Right cardiac atrium (tissue), 5 donors: ENCODE measurements around the gene EPS8. TPM values are rescaled to one million over a fixed set of nuclear protein-coding genes. Genes with fewer than 3 reads are reported as not detected.

Experiments
- ATAC-seq, 2 donors: fragments of 200-7000 bp; cut with Tn5 transposase; one replicate each; pipeline versions ENCODE4 v1.8.0 to v1.9.1; 2020; ENCODE audit warnings: moderate library complexity in 2 of 2, mild to moderate bottlenecking in 1 of 2
- DNase-seq, 3 donors: peaks; one replicate each; pipeline ENCODE4 v3.0.0-alpha.2; 2020
- H3K27ac ChIP-seq: one replicate; pipeline ENCODE4 v1.5.1; 2013; ENCODE audit warnings: mild to moderate bottlenecking, low read length, control low read depth, moderate library complexity
- H3K27me3 ChIP-seq: one replicate; pipeline ENCODE4 v1.6.1; 2013; ENCODE audit not compliant: control insufficient read depth, insufficient read depth
- H3K4me1 ChIP-seq: one replicate; pipeline ENCODE4 v1.6.1; 2013; ENCODE audit warnings: low read length; ENCODE audit not compliant: control insufficient read depth, insufficient read depth
- H3K4me3 ChIP-seq: one replicate; pipeline ENCODE4 v1.5.1; 2013; ENCODE audit warnings: low read length, control low read depth
- H3K9me3 ChIP-seq: one replicate; pipeline ENCODE4 v1.6.1; 2013; ENCODE audit warnings: low read length; ENCODE audit not compliant: control insufficient read depth
- WGBS: extraction: QIAGEN DNeasy Blood & Tissue Kit; methylation state at CpG from one replicate; pipeline ENCODE4 v1.1.7; 2013; 5-methylcytosine and 5-hydroxymethylcytosine counted together
- intact Hi-C, 4 donors: fragments of 100-400 bp; cut with DNase I; formaldehyde crosslinking; loops; one replicate each; pipeline versions ENCODE4 v1.11.0 to v1.14.0; 2022 to 2023
- polyA plus RNA-seq: library from polyadenylated mRNA; stranded (reverse); fragments of 200-250 nt; gene quantifications from one replicate; pipeline ENCODE4 v1.2.3, GENCODE V29; 2013
- total RNA-seq, 4 donors: library from RNA; stranded (reverse); fragmentation: NEBNext Ultra II Directional; extraction: Animal tissue kit (Norgen Biotek cat#: 25700); gene quantifications; one replicate each; pipeline ENCODE4 v1.2.1, GENCODE V29; 2021
- donor health status: healthy with polysubstance abuse.
- donor health status: DM: no; HTN: yes; CAD: no.
- donor health status: DM: no; HTN: no; CAD: no.
- donor health status: DM: no; HTN: yes; CAD: no; lungs with severe emphysema.
- donor health status: DM: yes; HTN: yes; CAD: no.

The EPS8 gene
- total and polyA plus RNA-seq, 5 donors = 18.6 to 39.7 (median 29.8) TPM

GRCh38 chr12:15580431-15580830 is 208.8 kb downstream of the EPS8 start:
- Histone ChIP-seq H3K27ac (no peak overlapping the region), H3K9me3 (no peaks in the 10 kb centered on the region), H3K4me1 (no peaks in the 10 kb centered on the region), H3K4me3 (no peak overlapping the region), H3K27me3 (no peaks in the 10 kb centered on the region)
- intact Hi-C loops = loop anchor here in 3 of 4 donors (5.0 to 10.0 kb wide), 4 partner anchors 46 to 306 kb away; no protein-coding TSS in a partner anchor
- DNase-seq (no peak), ATAC-seq (no peak)
- WGBS = 51% methylated on average over 1 of the region's 1 CpG

- no peaks in the 10 kb centered on the region for H3K4me1 ChIP-seq
- no peak overlapping the region for H3K27ac ChIP-seq
- DNase-seq = no peak
- H3K4me3 ChIP-seq = no peak overlapping the region
- WGBS = 55% methylated on average over 3 of the region's 3 CpGs
- no peaks in the 10 kb centered on the region for H3K9me3 ChIP-seq
- no peaks in the 10 kb centered on the region for H3K27me3 ChIP-seq
- intact Hi-C loops = no loop called here
- ATAC-seq = peak; percentile 29 to 40
Measured at GRCh38 chr12:15575671-15576541, 213.3 kb downstream of the EPS8 start.

- intact Hi-C loops = no loop called here
- WGBS = 92% methylated on average over 1 of the region's 1 CpG
- DNase-seq = no peak
- Histone ChIP-seq H3K27ac (no peak overlapping the region), H3K27me3 (no peaks in the 10 kb centered on the region), H3K4me1 (no peaks in the 10 kb centered on the region), H3K9me3 (no peaks in the 10 kb centered on the region), H3K4me3 (no peak overlapping the region)
- no peak for ATAC-seq
Measured at GRCh38 chr12:15574353-15574752, 214.8 kb downstream of the EPS8 start.

Other genes with a start within 250 kb of the EPS8 start
- gene STRAP, start 93.0 kb upstream of the EPS8 start, total RNA-seq = 100 to 1,000 TPM; 102 to 127 (median 106) TPM
- 121 TPM for gene STRAP, start 93.0 kb upstream of the EPS8 start, polyA plus RNA-seq
- gene DERA, start 121.9 kb upstream of the EPS8 start, total RNA-seq = 10 to 100 TPM; 14.8 to 17.4 (median 16.6) TPM
- 15.9 TPM for gene DERA, start 121.9 kb upstream of the EPS8 start, polyA plus RNA-seq